ENCODE measurements around the gene HCRTR2. TPM values are rescaled to one million over a fixed set of nuclear protein-coding genes. Genes with fewer than 3 reads are reported as not detected.

HCRTR2 gene
- total RNA-seq, 1 experiment from 2014 or later: not detected

DNA sequence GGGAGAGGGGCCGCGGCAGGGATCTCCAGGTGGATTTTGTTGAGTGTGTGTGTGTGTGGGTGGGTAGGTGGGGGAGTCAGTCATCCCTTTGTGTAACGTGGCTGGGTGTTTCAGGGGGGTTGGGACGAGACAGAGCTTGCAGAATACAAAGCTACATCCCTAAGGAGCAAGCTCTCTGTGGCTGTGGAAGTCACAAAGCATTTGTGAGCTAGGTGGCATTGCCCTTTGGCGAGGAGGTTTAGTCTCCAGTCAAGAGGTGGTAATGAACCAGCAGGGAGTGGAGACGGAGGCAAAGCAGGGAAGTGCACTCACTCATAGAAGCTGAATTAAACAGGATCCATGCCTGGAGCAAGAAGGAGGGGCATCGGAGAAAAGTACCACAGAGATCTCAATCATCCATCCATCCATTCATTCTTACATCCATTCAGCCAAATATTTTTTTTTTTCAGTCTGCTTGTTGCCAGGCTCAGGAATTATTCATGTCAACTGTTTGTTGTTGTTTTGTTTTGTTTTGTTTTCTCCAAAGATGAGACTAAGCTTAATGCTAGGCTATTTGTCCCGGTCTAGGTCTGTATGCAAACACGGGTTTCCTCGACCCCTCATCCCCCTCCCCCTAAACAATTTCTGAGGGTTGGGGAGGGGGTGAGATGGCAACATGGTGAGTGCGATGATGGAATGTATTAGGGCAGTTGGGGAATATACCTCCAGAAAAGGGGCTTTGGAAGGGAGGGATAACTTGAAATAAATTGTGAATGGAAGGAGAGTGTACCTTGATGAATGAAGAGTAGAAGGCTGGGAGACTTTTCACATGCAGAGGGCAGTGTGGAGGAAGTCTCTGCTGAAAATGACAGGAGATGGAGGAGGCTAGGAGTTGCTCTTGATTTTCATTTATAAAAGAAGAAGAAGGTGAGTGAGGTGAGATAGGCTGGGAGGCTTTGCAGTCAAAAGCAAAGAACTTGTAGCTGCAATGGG, 1.0 kb downstream of the HCRTR2 start (continued):
- TF ChIP-seq, protein P1, sequence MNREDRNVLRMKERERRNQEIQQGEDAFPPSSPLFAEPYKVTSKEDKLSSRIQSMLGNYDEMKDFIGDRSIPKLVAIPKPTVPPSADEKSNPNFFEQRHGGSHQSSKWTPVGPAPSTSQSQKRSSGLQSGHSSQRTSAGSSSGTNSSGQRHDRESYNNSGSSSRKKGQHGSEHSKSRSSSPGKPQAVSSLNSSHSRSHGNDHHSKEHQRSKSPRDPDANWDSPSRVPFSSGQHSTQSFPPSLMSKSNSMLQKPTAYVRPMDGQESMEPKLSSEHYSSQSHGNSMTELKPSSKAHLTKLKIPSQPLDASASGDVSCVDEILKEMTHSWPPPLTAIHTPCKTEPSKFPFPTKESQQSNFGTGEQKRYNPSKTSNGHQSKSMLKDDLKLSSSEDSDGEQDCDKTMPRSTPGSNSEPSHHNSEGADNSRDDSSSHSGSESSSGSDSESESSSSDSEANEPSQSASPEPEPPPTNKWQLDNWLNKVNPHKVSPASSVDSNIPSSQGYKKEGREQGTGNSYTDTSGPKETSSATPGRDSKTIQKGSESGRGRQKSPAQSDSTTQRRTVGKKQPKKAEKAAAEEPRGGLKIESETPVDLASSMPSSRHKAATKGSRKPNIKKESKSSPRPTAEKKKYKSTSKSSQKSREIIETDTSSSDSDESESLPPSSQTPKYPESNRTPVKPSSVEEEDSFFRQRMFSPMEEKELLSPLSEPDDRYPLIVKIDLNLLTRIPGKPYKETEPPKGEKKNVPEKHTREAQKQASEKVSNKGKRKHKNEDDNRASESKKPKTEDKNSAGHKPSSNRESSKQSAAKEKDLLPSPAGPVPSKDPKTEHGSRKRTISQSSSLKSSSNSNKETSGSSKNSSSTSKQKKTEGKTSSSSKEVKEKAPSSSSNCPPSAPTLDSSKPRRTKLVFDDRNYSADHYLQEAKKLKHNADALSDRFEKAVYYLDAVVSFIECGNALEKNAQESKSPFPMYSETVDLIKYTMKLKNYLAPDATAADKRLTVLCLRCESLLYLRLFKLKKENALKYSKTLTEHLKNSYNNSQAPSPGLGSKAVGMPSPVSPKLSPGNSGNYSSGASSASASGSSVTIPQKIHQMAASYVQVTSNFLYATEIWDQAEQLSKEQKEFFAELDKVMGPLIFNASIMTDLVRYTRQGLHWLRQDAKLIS (CRISPR knock-in tag; IDR thresholded peaks at IDR 0.05; ENCODE audit: borderline replicate concordance): no peak
- TF ChIP-seq ZNF416 (CRISPR knock-in tag; IDR thresholded peaks at IDR 0.05): no peak
- TF ChIP-seq, protein P2, sequence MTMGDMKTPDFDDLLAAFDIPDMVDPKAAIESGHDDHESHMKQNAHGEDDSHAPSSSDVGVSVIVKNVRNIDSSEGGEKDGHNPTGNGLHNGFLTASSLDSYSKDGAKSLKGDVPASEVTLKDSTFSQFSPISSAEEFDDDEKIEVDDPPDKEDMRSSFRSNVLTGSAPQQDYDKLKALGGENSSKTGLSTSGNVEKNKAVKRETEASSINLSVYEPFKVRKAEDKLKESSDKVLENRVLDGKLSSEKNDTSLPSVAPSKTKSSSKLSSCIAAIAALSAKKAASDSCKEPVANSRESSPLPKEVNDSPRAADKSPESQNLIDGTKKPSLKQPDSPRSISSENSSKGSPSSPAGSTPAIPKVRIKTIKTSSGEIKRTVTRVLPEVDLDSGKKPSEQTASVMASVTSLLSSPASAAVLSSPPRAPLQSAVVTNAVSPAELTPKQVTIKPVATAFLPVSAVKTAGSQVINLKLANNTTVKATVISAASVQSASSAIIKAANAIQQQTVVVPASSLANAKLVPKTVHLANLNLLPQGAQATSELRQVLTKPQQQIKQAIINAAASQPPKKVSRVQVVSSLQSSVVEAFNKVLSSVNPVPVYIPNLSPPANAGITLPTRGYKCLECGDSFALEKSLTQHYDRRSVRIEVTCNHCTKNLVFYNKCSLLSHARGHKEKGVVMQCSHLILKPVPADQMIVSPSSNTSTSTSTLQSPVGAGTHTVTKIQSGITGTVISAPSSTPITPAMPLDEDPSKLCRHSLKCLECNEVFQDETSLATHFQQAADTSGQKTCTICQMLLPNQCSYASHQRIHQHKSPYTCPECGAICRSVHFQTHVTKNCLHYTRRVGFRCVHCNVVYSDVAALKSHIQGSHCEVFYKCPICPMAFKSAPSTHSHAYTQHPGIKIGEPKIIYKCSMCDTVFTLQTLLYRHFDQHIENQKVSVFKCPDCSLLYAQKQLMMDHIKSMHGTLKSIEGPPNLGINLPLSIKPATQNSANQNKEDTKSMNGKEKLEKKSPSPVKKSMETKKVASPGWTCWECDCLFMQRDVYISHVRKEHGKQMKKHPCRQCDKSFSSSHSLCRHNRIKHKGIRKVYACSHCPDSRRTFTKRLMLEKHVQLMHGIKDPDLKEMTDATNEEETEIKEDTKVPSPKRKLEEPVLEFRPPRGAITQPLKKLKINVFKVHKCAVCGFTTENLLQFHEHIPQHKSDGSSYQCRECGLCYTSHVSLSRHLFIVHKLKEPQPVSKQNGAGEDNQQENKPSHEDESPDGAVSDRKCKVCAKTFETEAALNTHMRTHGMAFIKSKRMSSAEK (CRISPR knock-in tag; IDR thresholded peaks at IDR 0.05; ENCODE audit: borderline replicate concordance): no peak
- TF ChIP-seq, protein P3, sequence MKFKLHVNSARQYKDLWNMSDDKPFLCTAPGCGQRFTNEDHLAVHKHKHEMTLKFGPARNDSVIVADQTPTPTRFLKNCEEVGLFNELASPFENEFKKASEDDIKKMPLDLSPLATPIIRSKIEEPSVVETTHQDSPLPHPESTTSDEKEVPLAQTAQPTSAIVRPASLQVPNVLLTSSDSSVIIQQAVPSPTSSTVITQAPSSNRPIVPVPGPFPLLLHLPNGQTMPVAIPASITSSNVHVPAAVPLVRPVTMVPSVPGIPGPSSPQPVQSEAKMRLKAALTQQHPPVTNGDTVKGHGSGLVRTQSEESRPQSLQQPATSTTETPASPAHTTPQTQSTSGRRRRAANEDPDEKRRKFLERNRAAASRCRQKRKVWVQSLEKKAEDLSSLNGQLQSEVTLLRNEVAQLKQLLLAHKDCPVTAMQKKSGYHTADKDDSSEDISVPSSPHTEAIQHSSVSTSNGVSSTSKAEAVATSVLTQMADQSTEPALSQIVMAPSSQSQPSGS (CRISPR knock-in tag; IDR thresholded peaks at IDR 0.05; ENCODE audit: borderline replicate concordance, low read depth): no peak
- TF ChIP-seq, protein P4, sequence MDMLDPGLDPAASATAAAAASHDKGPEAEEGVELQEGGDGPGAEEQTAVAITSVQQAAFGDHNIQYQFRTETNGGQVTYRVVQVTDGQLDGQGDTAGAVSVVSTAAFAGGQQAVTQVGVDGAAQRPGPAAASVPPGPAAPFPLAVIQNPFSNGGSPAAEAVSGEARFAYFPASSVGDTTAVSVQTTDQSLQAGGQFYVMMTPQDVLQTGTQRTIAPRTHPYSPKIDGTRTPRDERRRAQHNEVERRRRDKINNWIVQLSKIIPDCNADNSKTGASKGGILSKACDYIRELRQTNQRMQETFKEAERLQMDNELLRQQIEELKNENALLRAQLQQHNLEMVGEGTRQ (CRISPR knock-in tag; IDR thresholded peaks at IDR 0.05): no peak
- TF ChIP-seq, protein P5, sequence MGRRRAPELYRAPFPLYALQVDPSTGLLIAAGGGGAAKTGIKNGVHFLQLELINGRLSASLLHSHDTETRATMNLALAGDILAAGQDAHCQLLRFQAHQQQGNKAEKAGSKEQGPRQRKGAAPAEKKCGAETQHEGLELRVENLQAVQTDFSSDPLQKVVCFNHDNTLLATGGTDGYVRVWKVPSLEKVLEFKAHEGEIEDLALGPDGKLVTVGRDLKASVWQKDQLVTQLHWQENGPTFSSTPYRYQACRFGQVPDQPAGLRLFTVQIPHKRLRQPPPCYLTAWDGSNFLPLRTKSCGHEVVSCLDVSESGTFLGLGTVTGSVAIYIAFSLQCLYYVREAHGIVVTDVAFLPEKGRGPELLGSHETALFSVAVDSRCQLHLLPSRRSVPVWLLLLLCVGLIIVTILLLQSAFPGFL (CRISPR knock-in tag; IDR thresholded peaks at IDR 0.05; ENCODE audit: borderline replicate concordance): no peak
- no peak for TF ChIP-seq ESRRA (CRISPR knock-in tag; IDR thresholded peaks at IDR 0.05; ENCODE audit: borderline replicate concordance)
- TF ChIP-seq, protein P6, sequence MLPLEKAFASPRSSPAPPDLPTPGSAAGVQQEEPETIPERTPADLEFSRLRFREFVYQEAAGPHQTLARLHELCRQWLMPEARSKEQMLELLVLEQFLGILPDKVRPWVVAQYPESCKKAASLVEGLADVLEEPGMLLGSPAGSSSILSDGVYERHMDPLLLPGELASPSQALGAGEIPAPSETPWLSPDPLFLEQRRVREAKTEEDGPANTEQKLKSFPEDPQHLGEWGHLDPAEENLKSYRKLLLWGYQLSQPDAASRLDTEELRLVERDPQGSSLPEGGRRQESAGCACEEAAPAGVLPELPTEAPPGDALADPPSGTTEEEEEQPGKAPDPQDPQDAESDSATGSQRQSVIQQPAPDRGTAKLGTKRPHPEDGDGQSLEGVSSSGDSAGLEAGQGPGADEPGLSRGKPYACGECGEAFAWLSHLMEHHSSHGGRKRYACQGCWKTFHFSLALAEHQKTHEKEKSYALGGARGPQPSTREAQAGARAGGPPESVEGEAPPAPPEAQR (CRISPR knock-in tag; IDR thresholded peaks at IDR 0.05): no peak
- no peak for TF ChIP-seq GABPB1 (CRISPR knock-in tag; IDR thresholded peaks at IDR 0.05)

DNA sequence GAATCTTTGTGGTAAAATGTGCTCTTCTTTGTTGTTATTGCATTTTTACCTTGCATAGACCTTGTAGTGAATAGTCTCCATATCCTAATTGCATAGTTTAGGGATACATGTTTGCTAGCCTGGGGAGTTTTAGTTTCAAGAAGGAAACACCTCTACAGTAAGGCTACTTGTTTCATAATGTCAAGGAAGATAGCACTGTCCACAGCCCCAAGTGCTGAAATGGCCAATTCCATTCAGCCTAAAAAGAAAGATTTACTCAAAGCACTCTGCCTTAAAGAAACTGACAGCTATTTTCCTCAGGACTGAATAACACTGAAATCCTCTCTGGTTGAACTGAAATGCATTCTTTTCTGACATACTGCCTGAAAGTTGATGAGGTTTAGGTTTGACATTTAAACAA, 2.6 kb downstream of the HCRTR2 start:
- ATAC-seq (no peak), DNase-seq (ENCODE audit: low spot score) (no peak)
- POLR2A ChIA-PET: no interaction called here
- Mint-ChIP-seq H3K4me3 (no peak overlapping the region), H3K9me3 (no peaks in the 10 kb centered on the region), H3K27me3 (ENCODE audit: low read depth) (peaks cover 36% of the 10 kb centered on the region), H3K27ac (no peak overlapping the region), H3K4me1 (peaks cover 11% of the 10 kb centered on the region), H3K36me3 (no peaks in the 10 kb centered on the region)
- CTCF ChIA-PET: no interaction called here
- TF ChIP-seq, protein P7, sequence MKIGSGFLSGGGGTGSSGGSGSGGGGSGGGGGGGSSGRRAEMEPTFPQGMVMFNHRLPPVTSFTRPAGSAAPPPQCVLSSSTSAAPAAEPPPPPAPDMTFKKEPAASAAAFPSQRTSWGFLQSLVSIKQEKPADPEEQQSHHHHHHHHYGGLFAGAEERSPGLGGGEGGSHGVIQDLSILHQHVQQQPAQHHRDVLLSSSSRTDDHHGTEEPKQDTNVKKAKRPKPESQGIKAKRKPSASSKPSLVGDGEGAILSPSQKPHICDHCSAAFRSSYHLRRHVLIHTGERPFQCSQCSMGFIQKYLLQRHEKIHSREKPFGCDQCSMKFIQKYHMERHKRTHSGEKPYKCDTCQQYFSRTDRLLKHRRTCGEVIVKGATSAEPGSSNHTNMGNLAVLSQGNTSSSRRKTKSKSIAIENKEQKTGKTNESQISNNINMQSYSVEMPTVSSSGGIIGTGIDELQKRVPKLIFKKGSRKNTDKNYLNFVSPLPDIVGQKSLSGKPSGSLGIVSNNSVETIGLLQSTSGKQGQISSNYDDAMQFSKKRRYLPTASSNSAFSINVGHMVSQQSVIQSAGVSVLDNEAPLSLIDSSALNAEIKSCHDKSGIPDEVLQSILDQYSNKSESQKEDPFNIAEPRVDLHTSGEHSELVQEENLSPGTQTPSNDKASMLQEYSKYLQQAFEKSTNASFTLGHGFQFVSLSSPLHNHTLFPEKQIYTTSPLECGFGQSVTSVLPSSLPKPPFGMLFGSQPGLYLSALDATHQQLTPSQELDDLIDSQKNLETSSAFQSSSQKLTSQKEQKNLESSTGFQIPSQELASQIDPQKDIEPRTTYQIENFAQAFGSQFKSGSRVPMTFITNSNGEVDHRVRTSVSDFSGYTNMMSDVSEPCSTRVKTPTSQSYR (CRISPR knock-in tag; IDR thresholded peaks at IDR 0.05): no peak
- no peak for TF ChIP-seq GTF2I (CRISPR knock-in tag; conservative IDR thresholded peaks at IDR 0.05)
- TF ChIP-seq, protein P8, sequence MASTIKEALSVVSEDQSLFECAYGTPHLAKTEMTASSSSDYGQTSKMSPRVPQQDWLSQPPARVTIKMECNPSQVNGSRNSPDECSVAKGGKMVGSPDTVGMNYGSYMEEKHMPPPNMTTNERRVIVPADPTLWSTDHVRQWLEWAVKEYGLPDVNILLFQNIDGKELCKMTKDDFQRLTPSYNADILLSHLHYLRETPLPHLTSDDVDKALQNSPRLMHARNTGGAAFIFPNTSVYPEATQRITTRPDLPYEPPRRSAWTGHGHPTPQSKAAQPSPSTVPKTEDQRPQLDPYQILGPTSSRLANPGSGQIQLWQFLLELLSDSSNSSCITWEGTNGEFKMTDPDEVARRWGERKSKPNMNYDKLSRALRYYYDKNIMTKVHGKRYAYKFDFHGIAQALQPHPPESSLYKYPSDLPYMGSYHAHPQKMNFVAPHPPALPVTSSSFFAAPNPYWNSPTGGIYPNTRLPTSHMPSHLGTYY (CRISPR knock-in tag; IDR thresholded peaks at IDR 0.05): no peak
- TF ChIP-seq ZBTB21 (CRISPR knock-in tag; IDR thresholded peaks at IDR 0.05; ENCODE audit: borderline replicate concordance): no peak
- TF ChIP-seq JAZF1 (CRISPR knock-in tag; IDR thresholded peaks at IDR 0.05): no peak
- no peak for TF ChIP-seq NFE2L1 (CRISPR knock-in tag; IDR thresholded peaks at IDR 0.05)
- TF ChIP-seq ZNF416 (CRISPR knock-in tag; IDR thresholded peaks at IDR 0.05): no peak
